Smooth muscle cell (in vitro differentiated cells): ENCODE data around the gene AP4S1. TPM values are rescaled to one million over a fixed set of nuclear protein-coding genes. Genes with fewer than 3 reads are reported as not detected.

Experiments
- DNase-seq: peaks from one replicate; lab custom pipeline; 2025; ENCODE audit not compliant: unreplicated experiment; lab: John Stamatoyannopoulos, UW
- H2AFZ ChIP-seq: fragments of 200-600 bp; sonication (generic); 2 replicates; pipeline ENCODE4 v1.6.0; 2016; ENCODE audit warnings: antibody characterized with exemption, low read depth, mild to moderate bottlenecking
- H3F3A ChIP-seq: fragments of 200-600 bp; sonication (generic); 2 replicates; pipeline ENCODE4 v1.6.0; 2017; ENCODE audit warnings: antibody characterized with exemption, low read depth
- H3K27ac ChIP-seq: fragments of 200-600 bp; sonication (generic); 2 replicates; pipeline ENCODE4 v1.5.1; 2016; ENCODE audit warnings: low read depth, mild to moderate bottlenecking
- H3K27me3 ChIP-seq: fragments of 200-600 bp; sonication (generic); 2 replicates; pipeline ENCODE4 v1.6.1; 2016; ENCODE audit warnings: low read depth, mild to moderate bottlenecking
- H3K36me3 ChIP-seq: fragments of 200-600 bp; sonication (generic); 2 replicates; pipeline ENCODE4 v1.5.1; 2016; ENCODE audit warnings: low read depth
- H3K4me1 ChIP-seq: fragments of 200-600 bp; sonication (generic); 2 replicates; pipeline ENCODE4 v1.5.1; 2016; ENCODE audit warnings: low read depth
- H3K4me2 ChIP-seq: fragments of 200-600 bp; sonication (generic); 2 replicates; pipeline ENCODE4 v1.6.0; 2016; ENCODE audit warnings: mild to moderate bottlenecking
- H3K4me3 ChIP-seq: fragments of 200-600 bp; sonication (generic); 2 replicates; pipeline ENCODE4 v1.5.1; 2016; ENCODE audit warnings: mild to moderate bottlenecking
- H3K79me2 ChIP-seq: fragments of 200-600 bp; sonication (generic); 2 replicates; pipeline ENCODE4 v1.6.0; 2016; ENCODE audit warnings: low read depth, mild to moderate bottlenecking
- H3K9ac ChIP-seq: fragments of 200-600 bp; sonication (generic); 2 replicates; pipeline ENCODE4 v1.6.0; 2016; ENCODE audit warnings: low read depth
- H3K9me3 ChIP-seq: fragments of 200-600 bp; sonication (generic); replicated peaks from 2 replicates; pipeline ENCODE4 v1.5.1; 2016; ENCODE audit warnings: low read depth
- H4K20me1 ChIP-seq: fragments of 200-600 bp; sonication (generic); 2 replicates; pipeline ENCODE4 v1.6.0; 2016; ENCODE audit warnings: low read depth
- WGBS: methylation state at CpG from one replicate; pipeline ENCODE4 v1.1.7; 2016; ENCODE audit warnings: low lambda C conversion rate; 5-methylcytosine and 5-hydroxymethylcytosine counted together
- polyA plus RNA-seq: library from polyadenylated mRNA; unstranded; fragments of >200 nt; fragmentation: Nextera tagmentation; extraction: Ambion mirVana; gene quantifications from 2 replicates; pipeline ENCODE4 v1.2.1, GENCODE V29; 2016
- total RNA-seq: library from RNA; depleted of rRNA; stranded (reverse); fragments of >200 nt; gene quantifications from 2 replicates; pipeline ENCODE4 v1.2.3, GENCODE V29; 2014
- TF ChIP-seq, protein P1 (sequence below): fragments of 200-600 bp; sonication (generic); IDR thresholded peaks from 2 replicates; pipeline ENCODE4 v1.5.1; 2017; ENCODE audit warnings: borderline replicate concordance, mild to moderate bottlenecking, antibody characterized with exemption; ENCODE audit not compliant: insufficient read depth, poor library complexity, severe bottlenecking

Gene AP4S1
- total and polyA plus RNA-seq, 2 experiments from 2014 or later = 4.1 to 7.6 TPM

DNA sequence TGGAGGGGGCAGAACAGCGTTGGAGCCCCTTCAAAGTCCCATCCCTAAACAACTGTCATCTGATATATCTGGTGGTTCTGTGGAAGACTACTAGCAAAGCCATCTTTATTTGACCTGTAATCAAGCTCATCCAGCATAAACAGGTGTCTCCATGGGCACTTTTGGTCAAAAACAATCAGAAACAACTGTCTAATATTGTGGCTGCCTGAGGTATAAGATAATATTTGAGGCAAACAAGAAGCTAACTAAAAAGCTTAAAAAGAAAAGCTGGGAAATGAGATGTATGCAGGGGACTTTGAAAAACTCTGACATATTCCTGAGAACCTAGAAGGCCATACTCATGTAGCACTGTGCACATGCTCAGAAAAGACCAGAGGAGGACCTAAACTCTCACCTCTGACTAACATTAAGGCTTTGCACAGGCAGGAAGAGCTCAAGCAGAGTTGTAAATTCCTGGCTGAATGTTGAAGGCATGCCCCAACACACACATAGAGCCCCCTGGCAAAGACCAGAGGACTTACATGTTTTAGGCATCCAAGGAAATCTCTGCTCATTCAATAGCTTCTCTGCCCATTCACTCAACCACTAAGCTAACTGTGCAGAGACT, 27.2 kb upstream of the AP4S1 start:
- H3F3A ChIP-seq = peaks cover 6% of the 10 kb centered on the region
- H3K36me3 ChIP-seq = peaks cover 7% of the 10 kb centered on the region
- 95% methylated on average over 1 of the region's 1 CpG for WGBS
- no peak for DNase-seq
- no peaks in the 10 kb centered on the region for H3K27me3 ChIP-seq
- TF ChIP-seq, protein P1, sequence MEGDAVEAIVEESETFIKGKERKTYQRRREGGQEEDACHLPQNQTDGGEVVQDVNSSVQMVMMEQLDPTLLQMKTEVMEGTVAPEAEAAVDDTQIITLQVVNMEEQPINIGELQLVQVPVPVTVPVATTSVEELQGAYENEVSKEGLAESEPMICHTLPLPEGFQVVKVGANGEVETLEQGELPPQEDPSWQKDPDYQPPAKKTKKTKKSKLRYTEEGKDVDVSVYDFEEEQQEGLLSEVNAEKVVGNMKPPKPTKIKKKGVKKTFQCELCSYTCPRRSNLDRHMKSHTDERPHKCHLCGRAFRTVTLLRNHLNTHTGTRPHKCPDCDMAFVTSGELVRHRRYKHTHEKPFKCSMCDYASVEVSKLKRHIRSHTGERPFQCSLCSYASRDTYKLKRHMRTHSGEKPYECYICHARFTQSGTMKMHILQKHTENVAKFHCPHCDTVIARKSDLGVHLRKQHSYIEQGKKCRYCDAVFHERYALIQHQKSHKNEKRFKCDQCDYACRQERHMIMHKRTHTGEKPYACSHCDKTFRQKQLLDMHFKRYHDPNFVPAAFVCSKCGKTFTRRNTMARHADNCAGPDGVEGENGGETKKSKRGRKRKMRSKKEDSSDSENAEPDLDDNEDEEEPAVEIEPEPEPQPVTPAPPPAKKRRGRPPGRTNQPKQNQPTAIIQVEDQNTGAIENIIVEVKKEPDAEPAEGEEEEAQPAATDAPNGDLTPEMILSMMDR = no peak
- H3K4me1 ChIP-seq = peaks cover 18% of the 10 kb centered on the region
- no peaks in the 10 kb centered on the region for H3K9me3 ChIP-seq
- no peak overlapping the region for H3K4me2 ChIP-seq
- peaks cover 92% of the 10 kb centered on the region for H4K20me1 ChIP-seq
- H3K79me2 ChIP-seq = peaks cover 97% of the 10 kb centered on the region
- no peak overlapping the region for H3K4me3 ChIP-seq
- no peak overlapping the region for H3K27ac ChIP-seq
- no peak overlapping the region for H3K9ac ChIP-seq
- no peak overlapping the region for H2AFZ ChIP-seq

DNA sequence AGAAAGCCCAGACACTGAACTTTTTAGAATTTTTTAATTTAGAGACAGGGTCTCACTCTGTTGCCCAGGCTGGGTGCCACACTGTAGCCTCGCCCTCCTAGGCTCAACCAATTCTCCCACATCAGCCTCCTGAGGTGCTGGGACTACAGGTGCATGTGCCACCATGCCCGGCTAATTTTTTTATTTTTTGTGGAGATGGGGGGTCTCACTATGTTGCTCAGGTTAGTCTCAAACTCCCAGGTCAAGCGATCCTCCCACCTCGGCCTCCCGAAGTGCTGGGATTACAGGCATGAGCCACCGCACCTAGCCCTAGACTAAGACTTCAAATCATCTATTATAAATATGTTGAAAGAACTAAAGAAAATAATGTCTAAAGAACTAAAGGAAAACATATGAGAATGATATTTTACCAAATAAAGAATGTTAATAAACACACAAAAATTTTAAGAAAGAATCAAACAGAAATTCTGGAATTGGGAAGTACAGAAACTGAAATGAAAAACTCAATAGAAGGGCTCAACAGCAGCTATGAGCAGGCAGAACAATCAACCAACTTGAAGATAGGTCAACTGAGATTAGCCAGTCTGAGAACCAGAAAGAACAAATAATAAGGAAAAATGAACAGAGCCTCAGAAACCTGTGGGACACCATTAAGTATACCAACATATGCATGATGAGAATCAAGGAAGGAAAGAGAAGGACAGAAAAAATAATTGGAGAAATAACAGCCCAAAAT, 26.2 kb upstream of the AP4S1 start:
- no peaks in the 10 kb centered on the region for H3K27me3 ChIP-seq
- no peak overlapping the region for H3K27ac ChIP-seq
- peaks cover 95% of the 10 kb centered on the region for H3K79me2 ChIP-seq
- no peak overlapping the region for H2AFZ ChIP-seq
- WGBS = over 99% methylated on average over 6 of the region's 6 CpGs
- H3K4me3 ChIP-seq = no peak overlapping the region
- peaks cover 6% of the 10 kb centered on the region for H3F3A ChIP-seq
- H4K20me1 ChIP-seq = peaks cover 92% of the 10 kb centered on the region
- peaks cover 7% of the 10 kb centered on the region for H3K36me3 ChIP-seq
- H3K4me1 ChIP-seq = peaks cover 18% of the 10 kb centered on the region
- DNase-seq = no peak
- H3K4me2 ChIP-seq = no peak overlapping the region
- H3K9me3 ChIP-seq = no peaks in the 10 kb centered on the region
- H3K9ac ChIP-seq = no peak overlapping the region
- TF ChIP-seq, protein P1 = no peak

DNA sequence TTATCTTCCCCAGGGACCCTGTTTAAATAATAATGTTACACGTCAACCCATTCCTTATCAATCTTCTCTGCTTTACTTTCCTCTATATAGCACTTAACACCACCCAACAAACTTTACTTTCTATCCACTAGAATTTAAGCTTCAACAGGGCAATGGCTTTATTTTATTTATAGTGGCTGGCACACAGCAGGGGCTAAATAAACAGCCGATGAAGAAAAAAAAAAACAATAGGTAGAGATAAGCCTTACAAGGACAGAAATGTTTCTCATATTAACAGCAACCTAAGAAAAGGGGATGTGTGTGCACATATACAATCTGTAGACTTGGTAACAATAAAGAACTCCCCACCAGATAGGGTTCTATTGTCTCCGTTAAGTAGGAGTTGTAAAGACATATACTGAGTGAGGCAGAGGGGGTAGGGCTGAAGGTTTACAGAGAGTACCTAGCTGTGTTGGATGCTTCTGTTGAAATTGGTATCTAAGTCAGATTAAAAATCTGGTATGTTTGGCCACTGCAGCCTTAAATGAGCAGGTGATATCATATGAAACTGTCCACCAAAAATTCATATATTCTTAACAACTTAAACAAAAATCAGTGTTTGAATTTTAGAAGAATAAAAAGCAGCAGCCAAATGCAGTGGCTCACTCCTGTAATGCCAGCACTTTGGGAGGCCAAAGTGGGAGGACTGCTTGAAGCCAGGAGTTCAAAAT, 24.7 kb upstream of the AP4S1 start:
- H3K4me3 ChIP-seq = no peak overlapping the region
- peaks cover 9% of the 10 kb centered on the region for H3K4me1 ChIP-seq
- no peak overlapping the region for H3K27ac ChIP-seq
- no peak for DNase-seq
- TF ChIP-seq, protein P1 = no peak
- peaks cover 92% of the 10 kb centered on the region for H4K20me1 ChIP-seq
- no peaks in the 10 kb centered on the region for H3K9me3 ChIP-seq
- WGBS = 87% methylated on average over 3 of the region's 3 CpGs
- H3K36me3 ChIP-seq = peaks cover 7% of the 10 kb centered on the region
- H2AFZ ChIP-seq = no peak overlapping the region
- no peak overlapping the region for H3K9ac ChIP-seq
- H3K79me2 ChIP-seq = peaks cover 95% of the 10 kb centered on the region
- H3F3A ChIP-seq = no peaks in the 10 kb centered on the region
- no peak overlapping the region for H3K4me2 ChIP-seq
- no peaks in the 10 kb centered on the region for H3K27me3 ChIP-seq
